ENCODE measurements around the gene TMEM63B. TPM values are rescaled to one million over a fixed set of nuclear protein-coding genes. Genes with fewer than 3 reads are reported as not detected.

TMEM63B gene
- total and polyA plus RNA-seq, 2 of the 8 experiments (the other 6 are each of a cell fraction or from before 2014, with no cell fraction given), result 61.1 to 96.8 TPM

DNA sequence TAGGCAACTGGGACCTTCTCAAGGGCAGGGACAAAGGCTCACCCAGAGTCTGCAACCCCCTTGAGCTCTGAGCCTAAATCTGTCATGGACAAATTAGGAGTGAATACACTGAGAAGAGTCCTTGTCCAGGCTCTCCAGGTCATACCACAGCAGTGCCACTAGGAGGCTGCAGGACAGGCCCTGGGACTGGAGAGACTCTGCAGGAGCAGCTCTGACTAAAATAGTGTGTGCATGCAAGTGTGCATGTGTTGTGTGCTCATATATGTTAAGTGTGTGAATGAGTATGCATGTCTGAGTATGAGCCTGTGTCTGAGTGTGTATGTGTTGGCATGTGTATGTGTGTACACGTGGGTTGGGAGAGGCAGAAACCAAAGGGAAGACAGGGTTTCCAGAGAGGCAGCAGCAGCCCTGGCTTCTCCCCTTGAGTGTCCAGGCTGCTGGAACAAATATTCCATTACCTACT, 27.2 kb upstream of the TMEM63B start:
- Histone ChIP-seq H2BK5ac (ENCODE audit: low read depth, low read length) (no peak overlapping the region), H4K20me1 (replicated peaks in 1 of 2; ENCODE audit: control insufficient read depth in 1 of 2, insufficient read depth in 2 of 2, low read length in 2 of 2) (peaks cover 9 to 26% of the 10 kb centered on the region in 2 experiments), H2BK15ac (ENCODE audit: low read length) (0 out of 2 replicates have a peak overlapping the region, but pooled peaks have one; percentile 65), H3K14ac (ENCODE audit: insufficient read length) (no peak overlapping the region), H2AFZ (ENCODE audit: low read length) (no peak overlapping the region), H4K5ac (ENCODE audit: insufficient read length, low read depth, low read length) (no peak overlapping the region), H3K79me2 (ENCODE audit: control insufficient read depth in 1 of 2, insufficient read depth in 2 of 2, low read length in 2 of 2) (no peaks in the 10 kb centered on the region), H4K8ac (ENCODE audit: extremely low read depth, insufficient read depth, low read length) (no peak overlapping the region), H3K23ac (ENCODE audit: insufficient read length) (no peak overlapping the region), H3K9ac (replicated peaks in 1 of 4; ENCODE audit: extremely low read depth in 1 of 4, low read depth in 3 of 4, low read length in 3 of 4) (no peak overlapping the region), H2AK5ac (ENCODE audit: low read depth, low read length) (no peak overlapping the region), H3K27ac (ENCODE audit: low read depth, low read length) (no peak overlapping the region), H3K4ac (replicated peaks; ENCODE audit: insufficient read length, low read depth, low read length) (no peak overlapping the region), H2BK120ac (replicated peaks; ENCODE audit: low read depth, low read length) (no peak overlapping the region), H2BK12ac (ENCODE audit: low read depth, low read length) (no peak overlapping the region), H3K4me1 (replicated peaks in 1 of 4; ENCODE audit: control insufficient read depth in 3 of 4, insufficient read depth in 4 of 4, low read length in 3 of 4) (peaks cover 0 to 9% (median 0%) of the 10 kb centered on the region in 4 experiments; a peak in 2 of 7 replicates), H3K23me2 (ENCODE audit: low read depth, low read length) (no peaks in the 10 kb centered on the region), H2BK20ac (ENCODE audit: low read length) (no peak overlapping the region), H3K56ac (replicated peaks; ENCODE audit: insufficient read length, low read depth, low read length) (no peak overlapping the region), H3K36me3 (ENCODE audit: control insufficient read depth in 2 of 4, insufficient read depth in 4 of 4, low read length in 3 of 4) (peaks cover 0 to 31% (median 4%) of the 10 kb centered on the region in 4 experiments; a peak in 5 of 8 replicates), H3K79me1 (ENCODE audit: low read depth, low read length) (peaks cover 6% of the 10 kb centered on the region), H3K18ac (ENCODE audit: extremely low read depth, low read length) (no peak overlapping the region), H4K91ac (replicated peaks; ENCODE audit: insufficient read length, low read length) (no peak overlapping the region), H3K9me3 (ENCODE audit: insufficient read depth in 2 of 2, low read depth in 1 of 2, low read length in 1 of 2) (no peaks in the 10 kb centered on the region), H3K4me3 (ENCODE audit: extremely low read depth in 1 of 4, insufficient read depth in 2 of 4, low read depth in 3 of 4, low read length in 4 of 4) (no peak overlapping the region), H3K27me3 (replicated peaks in 1 of 4; ENCODE audit: control insufficient read depth in 3 of 4, extremely low read depth in 1 of 4, insufficient read depth in 3 of 4, low read length in 3 of 4) (no peaks in the 10 kb centered on the region), H3K4me2 (ENCODE audit: insufficient read depth in 1 of 2, low read depth in 2 of 2, low read length in 2 of 2) (no peak overlapping the region)
- ChIA-PET POLR2A (ENCODE audit: partially characterized antibody) (interaction anchor here (1.0 to 2.7 kb wide), 11 partner anchors 9 to 156 kb away, joined by 3 to 7 read pairs (median 3); no protein-coding TSS in a partner anchor), CTCF (ENCODE audit: partially characterized antibody) (interaction anchor here (0.5 to 10.8 kb wide), 34 partner anchors 10 to 494 kb away, joined by 3 to 255 read pairs (median 4); partner anchors contain the start of genes CAPN11 and SLC35B2)
- FAIRE-seq, result no peak
- TF ChIP-seq CTCF (IDR thresholded peaks at IDR 0.05; ENCODE audit: control extremely low read depth in 1 of 3, insufficient read depth in 1 of 3, low read depth in 1 of 3, low read length in 3 of 3) (peak; percentile 54 to 76 (median 58)), ATF3 (IDR thresholded peaks at IDR 0.05; ENCODE audit: insufficient read depth, low read depth, low read length) (no peak), RAD21 (IDR thresholded peaks at IDR 0.05 in 1 of 2, conservative IDR thresholded peaks at IDR 0.05 in 1 of 2; ENCODE audit: low read depth in 2 of 2, low read length in 2 of 2) (peak; percentile 34 to 60; a peak in 3 of 4 replicates), CTBP2 (IDR thresholded peaks at IDR 0.05; ENCODE audit: borderline replicate concordance, insufficient read depth, insufficient read length, low read length) (no peak)
- no peak for DNase-seq (ENCODE audit: low read depth in 1 of 2, low spot score in 2 of 2)
- WGBS, 2 experiments (ENCODE audit: extremely low coverage in 1 of 2, insufficient coverage in 1 of 2, insufficient read length in 1 of 2, insufficient replicate concordance in 2 of 2, low coverage in 1 of 2, low lambda C conversion rate in 2 of 2, missing lambda C conversion rate in 1 of 2), result 64% methylated on average over 1 of the region's 1 CpG; no CpG with 5 or more reads in 1 of the 2 experiments

Measured in H1 (cell line).